SU-DHL-6 (cell line): ENCODE results near the gene TPPP2.
"Not testable (repeated sequence)": the region's sequence is repeated elsewhere in the genome, so short reads cannot be mapped to it uniquely, and the experiment has no call there.

Source experiments
- H2AFZ ChIP-seq: fragments of 200-600 bp; sonication (generic); 2 replicates; pipeline ENCODE4 v1.6.1; 2014; ENCODE audit warnings: low read depth, mild to moderate bottlenecking, moderate library complexity, mixed read lengths, antibody characterized with exemption, low read length; ENCODE audit not compliant: severe bottlenecking
- H3F3A ChIP-seq: fragments of 200-600 bp; shearing (Covaris generic); 2 replicates; pipeline ENCODE4 v1.6.0; 2016; ENCODE audit warnings: antibody characterized with exemption, mild to moderate bottlenecking; ENCODE audit not compliant: insufficient read depth
- H3K27ac ChIP-seq: fragments of 200-600 bp; sonication (generic); 2 replicates; pipeline ENCODE4 v1.5.1; 2016; ENCODE audit warnings: low read depth, mild to moderate bottlenecking, low read length, moderate library complexity, mixed read lengths
- H3K27me3 ChIP-seq: fragments of 200-600 bp; sonication (generic), shearing (Covaris generic); 2 replicates; pipeline ENCODE4 v1.6.0; 2014; ENCODE audit warnings: mild to moderate bottlenecking, low read length
- H3K36me3 ChIP-seq: fragments of 200-600 bp; sonication (generic); 2 replicates; pipeline ENCODE4 v1.6.1; 2014; ENCODE audit warnings: mild to moderate bottlenecking, low read length, mixed read lengths
- H3K4me2 ChIP-seq: fragments of 300-600, 200-600 bp; shearing (Covaris generic), sonication (generic); 2 replicates; pipeline ENCODE4 v1.6.0; 2014; ENCODE audit warnings: low read length, low read depth, mild to moderate bottlenecking; ENCODE audit not compliant: poor library complexity, severe bottlenecking
- H3K4me3 ChIP-seq: fragments of 200-600 bp; sonication (generic); 2 replicates; pipeline ENCODE4 v1.5.1; 2014; ENCODE audit warnings: antibody characterized with exemption, low read length, mild to moderate bottlenecking, mixed read lengths; ENCODE audit not compliant: insufficient read depth, poor library complexity, severe bottlenecking
- H3K79me2 ChIP-seq: fragments of 200-600 bp; sonication (generic); 2 replicates; pipeline ENCODE4 v1.6.1; 2014; ENCODE audit warnings: mild to moderate bottlenecking, low read length, moderate library complexity; ENCODE audit not compliant: insufficient read depth
- H3K9ac ChIP-seq: fragments of 200-600 bp; sonication (generic); 2 replicates; pipeline ENCODE4 v1.7.0; 2014; ENCODE audit warnings: mild to moderate bottlenecking, low read length
- H3K9me2 ChIP-seq: fragments of 200-600 bp; sonication (generic); replicated peaks from 2 replicates; pipeline ENCODE4 v1.6.1; 2014; ENCODE audit warnings: low read length; ENCODE audit not compliant: insufficient read depth
- H3K9me3 ChIP-seq: fragments of 200-600 bp; sonication (generic); 2 replicates; pipeline ENCODE4 v1.6.1; 2014; ENCODE audit warnings: low read length, mixed read lengths; ENCODE audit not compliant: insufficient read depth
- H4K20me1 ChIP-seq: fragments of 200-600 bp; sonication (generic); 2 replicates; pipeline ENCODE4 v1.6.1; 2014; ENCODE audit warnings: low read depth, mild to moderate bottlenecking, antibody characterized with exemption, low read length, moderate library complexity, mixed read lengths
- CTCF ChIP-seq: fragments of 200-600 bp; sonication (generic); IDR thresholded peaks from one replicate; pipeline ENCODE4 v1.5.1; 2017; ENCODE audit warnings: antibody characterized with exemption, mild to moderate bottlenecking, low read length, moderate library complexity; ENCODE audit not compliant: insufficient read depth, poor library complexity, severe bottlenecking
- EZH2phosphoT487 ChIP-seq: fragments of 200-600 bp; sonication (generic), shearing (Covaris generic); conservative IDR thresholded peaks from 2 replicates; pipeline ENCODE4 v1.6.1; 2018; ENCODE audit warnings: mild to moderate bottlenecking, antibody characterized with exemption, low read length, moderate library complexity, mixed read lengths

Gene TPPP2

GRCh38 chr14:20999591-20999990 lies 30.4 kb upstream of the TPPP2 start:
- no peak overlapping the region for H3K27ac ChIP-seq
- H3K36me3 ChIP-seq, result peaks cover under 1% of the 10 kb centered on the region; the same call in 1 of the 2 replicates
- no peaks in the 10 kb centered on the region for H3K27me3 ChIP-seq
- H4K20me1 ChIP-seq, result no peaks in the 10 kb centered on the region
- no peak for TF ChIP-seq CTCF
- no peak for TF ChIP-seq EZH2phosphoT487
- H3K79me2 ChIP-seq, result no peaks in the 10 kb centered on the region
- no peaks in the 10 kb centered on the region for H3K9me2 ChIP-seq
- no peak overlapping the region for H3K9ac ChIP-seq
- no peak overlapping the region for H2AFZ ChIP-seq
- no peaks in the 10 kb centered on the region for H3F3A ChIP-seq
- no peak overlapping the region for H3K4me2 ChIP-seq
- no peaks in the 10 kb centered on the region for H3K9me3 ChIP-seq
- no peak overlapping the region for H3K4me3 ChIP-seq

- no peak overlapping the region for H3K27ac ChIP-seq
- TF ChIP-seq EZH2phosphoT487, result no peak
- TF ChIP-seq CTCF, result no peak
- no peaks in the 10 kb centered on the region for H3K79me2 ChIP-seq
- H3K9me2 ChIP-seq, result no peaks in the 10 kb centered on the region
- H2AFZ ChIP-seq, result no peak overlapping the region
- no peaks in the 10 kb centered on the region for H3K9me3 ChIP-seq
- H4K20me1 ChIP-seq, result no peaks in the 10 kb centered on the region
- no peaks in the 10 kb centered on the region for H3K27me3 ChIP-seq
- no peaks in the 10 kb centered on the region for H3F3A ChIP-seq
- H3K36me3 ChIP-seq, result no peaks in the 10 kb centered on the region
- no peak overlapping the region for H3K4me2 ChIP-seq
- H3K4me3 ChIP-seq, result no peak overlapping the region
- no peak overlapping the region for H3K9ac ChIP-seq
Observed at GRCh38 chr14:21001218-21001617, 28.8 kb upstream of the TPPP2 start.

- Histone ChIP-seq H4K20me1 (no peaks in the 10 kb centered on the region), H2AFZ (no peak overlapping the region), H3K4me3 (no peak overlapping the region), H3K27me3 (no peaks in the 10 kb centered on the region), H3F3A (no peaks in the 10 kb centered on the region), H3K9me3 (no peaks in the 10 kb centered on the region), H3K4me2 (no peak overlapping the region), H3K36me3 (no peaks in the 10 kb centered on the region), H3K27ac (no peak overlapping the region), H3K9me2 (no peaks in the 10 kb centered on the region), H3K79me2 (no peaks in the 10 kb centered on the region), H3K9ac (no peak overlapping the region)
- no peak for TF ChIP-seq CTCF
- TF ChIP-seq EZH2phosphoT487, result no peak
Observed at GRCh38 chr14:21003788-21004346, 26.1 kb upstream of the TPPP2 start.

- H3K9ac ChIP-seq, H3K79me2 ChIP-seq, H3K9me2 ChIP-seq, H3K4me2 ChIP-seq, H3K36me3 ChIP-seq, H3K27me3 ChIP-seq, H4K20me1 ChIP-seq, H3K4me3 ChIP-seq, H2AFZ ChIP-seq, H3K27ac ChIP-seq, H3K9me3 ChIP-seq, H3F3A ChIP-seq: not testable (repeated sequence)
Observed at GRCh38 chr14:21009721-21010120, 20.3 kb upstream of the TPPP2 start.
